Islet precursor cell (in vitro differentiated cells): Measurements from ENCODE around the gene WHRN.

ENCODE experiments used
- DNase-seq: peaks from one replicate; pipeline ENCODE4 v3.0.0-alpha.2; 2018

WHRN gene

DNA sequence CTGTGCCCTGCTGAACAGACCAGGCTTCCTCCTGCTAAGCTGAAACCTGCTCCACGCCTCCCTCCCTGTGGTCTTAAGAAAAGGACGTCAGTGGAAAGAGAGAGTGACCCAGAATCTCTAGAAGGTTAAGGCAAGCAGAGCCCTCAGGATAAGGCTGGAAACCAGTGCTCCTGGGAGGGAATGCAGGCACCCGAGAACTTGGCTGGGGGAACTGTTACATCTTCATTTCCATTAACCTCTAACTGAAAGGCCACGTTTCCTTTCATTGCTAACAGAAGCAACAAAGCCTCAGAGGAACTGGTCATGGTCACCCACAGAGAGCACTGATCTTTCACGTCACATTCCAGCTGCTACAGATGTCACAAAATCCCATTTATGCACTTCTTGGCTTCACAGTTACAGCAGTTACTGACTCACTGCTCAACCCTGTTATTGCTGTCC is 91.4 kb downstream of the WHRN start:
- no peak for DNase-seq

GRCh38 chr9:114412048-114412683 is 93.1 kb downstream of the WHRN start:
- peak; percentile 82 for DNase-seq

DNA sequence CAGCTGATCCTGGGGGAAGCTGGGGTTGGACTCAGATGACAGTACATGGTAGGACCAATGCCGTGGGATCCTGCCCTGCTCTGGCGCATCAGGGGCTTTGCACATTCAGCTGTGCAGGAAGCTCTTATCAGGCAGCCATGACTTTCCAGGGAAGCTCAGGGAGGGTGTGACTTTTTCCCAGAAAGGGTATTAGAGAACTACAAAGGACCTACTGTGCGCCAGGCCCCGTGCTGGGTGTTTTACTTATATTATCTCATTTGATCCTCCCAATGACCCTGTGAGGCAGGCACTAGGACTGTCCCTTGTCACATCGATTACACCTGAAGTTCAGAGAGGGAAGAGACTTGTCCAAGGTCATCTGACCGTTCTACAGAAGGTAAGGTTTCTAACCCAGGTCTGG is 93.8 kb downstream of the WHRN start:
- DNase-seq, result no peak

DNA sequence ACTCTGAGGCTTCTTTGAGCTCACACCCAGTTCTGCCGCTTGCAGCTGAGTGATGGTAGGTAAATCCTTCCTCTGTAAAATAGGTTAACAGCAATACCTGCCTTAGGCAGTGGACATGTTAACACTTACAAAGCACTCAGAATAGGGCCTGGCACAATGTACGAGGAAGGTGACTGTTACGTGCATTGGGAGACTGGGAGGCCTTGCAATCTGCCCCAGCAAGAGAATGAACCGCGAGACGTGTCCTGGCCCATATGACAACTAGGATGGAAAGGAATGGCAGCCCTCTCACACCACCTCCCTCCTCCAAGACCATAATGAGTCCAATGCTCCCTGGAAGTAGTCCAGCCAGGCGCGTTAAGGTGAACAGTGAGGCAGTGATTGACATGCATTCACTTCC is 94.4 kb downstream of the WHRN start:
- no peak for DNase-seq

DNA sequence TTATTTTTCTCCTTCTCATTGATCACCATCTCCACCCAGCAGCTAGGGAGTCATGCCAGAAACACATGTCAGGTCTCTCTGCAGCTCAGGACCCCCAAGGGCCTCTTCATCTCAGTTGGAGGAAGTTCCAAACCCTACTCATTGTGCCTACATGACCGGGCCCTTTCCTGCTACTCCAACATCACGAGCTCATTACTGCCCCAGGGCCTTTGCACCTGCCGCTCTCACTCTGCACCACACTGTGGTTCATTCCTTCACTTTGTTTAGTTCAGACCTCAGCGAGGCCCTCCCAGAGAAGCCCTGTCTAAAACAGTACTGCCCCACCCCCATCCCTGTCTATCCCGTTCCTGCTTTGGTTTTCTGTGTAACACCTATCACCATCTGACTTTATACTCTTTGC is 95.4 kb downstream of the WHRN start:
- DNase-seq, result no peak

DNA sequence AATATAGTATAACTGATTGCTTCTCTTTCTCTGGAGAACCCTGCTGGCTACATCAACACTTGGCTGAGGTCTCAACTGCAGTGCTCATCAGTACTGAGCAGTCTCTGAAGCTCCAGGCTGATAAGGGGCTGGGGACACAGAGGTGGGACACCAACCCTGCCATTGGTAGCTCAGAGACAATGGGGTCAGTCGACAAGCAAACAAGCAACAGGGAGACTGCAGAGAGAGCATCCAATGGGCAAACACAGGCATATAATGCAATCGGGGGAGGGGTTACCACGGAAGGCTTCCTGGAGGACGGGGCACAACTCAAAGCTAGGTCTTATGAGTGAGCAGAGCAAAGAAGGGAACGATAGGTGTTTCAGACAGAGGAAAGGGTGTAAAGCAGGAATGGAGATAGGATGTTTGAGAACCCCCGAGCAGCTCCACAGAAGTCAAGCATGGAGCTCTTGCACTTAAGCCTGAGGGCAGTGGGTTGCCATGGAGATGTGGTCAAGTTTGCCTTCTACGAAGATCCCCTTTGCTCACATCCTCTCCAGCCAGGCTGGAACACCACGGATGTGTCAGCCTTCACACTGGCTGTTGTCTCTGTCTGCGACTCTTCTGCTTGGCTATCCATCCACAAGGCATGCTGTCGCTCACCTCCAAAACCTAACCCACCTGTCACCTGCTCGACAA is 96.0 kb downstream of the WHRN start:
- peak; percentile 85 for DNase-seq

- DNase-seq, result no peak
These were observed 96.6 kb downstream of the WHRN start for GRCh38 chr9:114408645-114409044.

DNA sequence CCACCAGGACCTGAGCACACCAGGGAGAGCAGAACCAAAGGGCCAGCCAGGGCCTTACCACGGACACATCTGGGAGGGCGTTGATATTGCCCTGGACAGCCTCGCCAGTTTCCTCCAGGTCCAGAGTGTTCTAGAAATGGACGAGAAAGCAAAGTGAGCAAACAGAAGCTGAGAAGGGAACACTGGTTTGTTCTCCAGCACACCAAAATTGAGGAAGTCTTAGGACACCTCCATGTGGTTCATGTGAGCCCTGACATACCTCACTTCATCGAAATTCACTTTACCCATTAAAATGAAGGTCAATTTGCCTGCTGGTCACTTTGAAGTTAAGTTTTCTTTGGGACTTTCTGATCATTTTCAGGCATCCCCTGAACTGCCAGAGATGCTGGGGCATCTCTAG is 97.4 kb downstream of the WHRN start:
- DNase-seq, result no peak

- no peak for DNase-seq
These were observed 98.8 kb downstream of the WHRN start for GRCh38 chr9:114406441-114406840.

GRCh38 chr9:114405294-114406034 is 99.8 kb downstream of the WHRN start:
- peak; percentile 92 for DNase-seq

DNA sequence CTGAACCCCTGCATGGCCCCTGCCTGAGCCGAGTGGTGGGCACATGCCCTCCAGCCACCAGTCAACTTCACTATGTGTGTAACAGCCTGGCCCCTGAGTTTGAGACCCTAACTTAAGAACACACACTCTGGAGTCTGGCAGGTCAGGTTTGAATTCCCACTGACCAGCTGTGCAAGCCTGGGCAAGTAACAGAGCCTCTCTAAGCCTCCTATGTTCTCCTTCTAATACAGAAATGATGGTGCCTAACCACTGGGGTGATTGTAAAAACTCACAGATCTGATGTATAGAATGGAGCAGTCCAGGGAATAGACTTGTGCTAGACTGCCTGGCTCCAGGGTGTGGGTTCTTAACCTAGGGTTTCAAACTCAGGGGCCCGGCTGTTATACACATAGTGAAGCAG is 100.7 kb downstream of the WHRN start:
- DNase-seq, result no peak

GRCh38 chr9:114403153-114403756 is 102.0 kb downstream of the WHRN start:
- DNase-seq, result no peak

GRCh38 chr9:114401344-114401743 is 103.9 kb downstream of the WHRN start:
- peak; percentile 71 for DNase-seq

GRCh38 chr9:114400772-114401171 is 104.5 kb downstream of the WHRN start:
- DNase-seq, result no peak

DNA sequence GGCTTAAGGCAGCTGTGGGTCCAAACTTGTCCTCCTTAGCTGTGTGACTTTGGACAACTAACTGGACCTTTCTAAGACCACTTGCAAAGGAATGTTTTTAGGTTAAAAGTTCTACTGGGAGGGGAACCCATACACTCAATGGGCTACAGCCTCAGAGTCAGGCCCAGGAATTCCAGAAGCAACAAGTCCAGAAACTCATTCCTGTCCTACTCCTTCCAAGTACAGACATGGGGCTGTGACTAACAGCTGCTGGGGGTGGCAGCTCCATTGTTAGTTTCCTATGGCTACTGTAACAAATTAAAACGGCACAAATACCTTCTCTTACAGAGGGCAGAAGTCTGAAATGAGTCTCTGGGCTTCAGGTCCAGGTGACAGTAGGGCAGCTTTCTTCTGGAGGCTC is 105.1 kb downstream of the WHRN start:
- DNase-seq, result no peak

- no peak for DNase-seq
These were observed 105.9 kb downstream of the WHRN start for GRCh38 chr9:114399381-114399780.

DNA sequence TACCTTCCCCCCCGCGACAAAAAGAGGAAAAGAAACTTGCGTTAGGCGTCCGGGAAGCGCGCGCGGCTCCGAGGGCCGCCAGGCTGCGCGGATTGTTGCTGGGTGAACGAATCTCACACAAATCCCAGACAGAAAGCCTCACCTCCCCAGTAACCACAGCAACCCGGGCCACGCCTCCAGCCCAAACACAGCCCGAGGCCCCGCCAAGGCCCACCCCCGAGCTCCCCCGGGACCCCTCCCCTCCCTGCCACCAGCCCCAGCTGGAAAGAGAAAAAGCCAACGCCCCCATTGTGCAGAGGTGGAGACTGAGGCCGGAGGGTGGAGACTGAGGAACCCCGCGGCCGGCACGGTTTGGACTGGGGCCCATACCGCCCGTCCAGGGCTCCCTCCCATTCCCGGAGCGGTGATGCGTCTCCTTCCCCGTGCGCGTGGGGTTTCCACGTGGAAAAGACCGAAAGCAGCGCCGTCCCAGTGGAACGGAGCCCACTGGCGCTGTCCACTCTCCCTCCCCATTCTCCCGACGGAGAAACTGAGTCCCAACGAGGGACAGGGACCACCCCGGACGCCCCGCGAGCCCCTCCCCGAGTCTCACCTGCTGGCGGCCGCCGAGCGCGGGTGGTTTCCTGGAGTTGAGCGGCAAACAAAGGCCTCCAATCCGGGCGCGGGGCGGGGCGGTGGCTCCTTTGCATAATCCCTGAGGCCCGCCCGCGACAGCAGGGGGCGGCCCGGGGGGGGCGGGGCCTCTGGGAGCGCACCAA is 107.2 kb downstream of the WHRN start:
- DNase-seq, result peak; percentile 98

- DNase-seq, result no peak
These were observed 107.9 kb downstream of the WHRN start for GRCh38 chr9:114397219-114397847.

DNA sequence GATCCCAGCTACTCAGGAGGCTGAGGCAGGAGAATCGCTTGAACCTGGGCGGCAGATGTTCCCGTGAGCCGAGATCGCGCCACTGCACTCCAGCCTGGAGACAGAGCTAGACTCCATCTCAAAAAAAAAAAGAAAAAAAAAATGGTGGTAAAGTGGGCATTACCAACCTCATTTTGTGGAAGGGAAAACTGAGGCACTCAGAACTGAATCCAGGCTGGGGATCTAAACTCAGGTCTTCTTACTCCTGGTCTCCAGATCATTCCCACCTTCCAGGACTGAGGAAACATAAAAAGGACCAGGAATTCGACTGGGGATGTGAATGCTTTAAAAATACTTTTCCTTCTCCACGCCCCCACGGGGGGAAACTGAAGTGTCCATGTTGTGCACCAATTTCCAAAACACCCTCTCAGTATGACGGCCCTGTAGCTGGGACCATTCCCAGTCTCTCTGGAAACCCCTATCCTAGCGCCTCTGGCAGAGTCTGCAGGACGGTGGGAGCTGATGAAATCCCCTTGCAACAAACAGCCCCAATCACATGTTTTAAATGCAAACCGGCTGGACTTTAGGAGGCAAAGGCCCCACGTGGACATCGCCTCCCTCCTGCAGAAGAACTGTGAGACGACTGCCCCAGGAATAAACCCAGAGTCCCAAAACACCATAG is 108.6 kb downstream of the WHRN start:
- DNase-seq, result peak; percentile 74

GRCh38 chr9:114395768-114396167 is 109.5 kb downstream of the WHRN start:
- DNase-seq, result no peak

- no peak for DNase-seq
These were observed 110.0 kb downstream of the WHRN start for GRCh38 chr9:114395334-114395617.
